Measurements from ENCODE around the gene ANK3.

GRCh38 chr10:60035984-60036383 lies 353.7 kb downstream of the ANK3 start:
- TF ChIP-seq CTCF (IDR thresholded peaks at IDR 0.05) (no peak), POLR2A (IDR thresholded peaks at IDR 0.05) (no peak)
